ENCODE results near the gene TSC22D2.

Gene TSC22D2

DNA sequence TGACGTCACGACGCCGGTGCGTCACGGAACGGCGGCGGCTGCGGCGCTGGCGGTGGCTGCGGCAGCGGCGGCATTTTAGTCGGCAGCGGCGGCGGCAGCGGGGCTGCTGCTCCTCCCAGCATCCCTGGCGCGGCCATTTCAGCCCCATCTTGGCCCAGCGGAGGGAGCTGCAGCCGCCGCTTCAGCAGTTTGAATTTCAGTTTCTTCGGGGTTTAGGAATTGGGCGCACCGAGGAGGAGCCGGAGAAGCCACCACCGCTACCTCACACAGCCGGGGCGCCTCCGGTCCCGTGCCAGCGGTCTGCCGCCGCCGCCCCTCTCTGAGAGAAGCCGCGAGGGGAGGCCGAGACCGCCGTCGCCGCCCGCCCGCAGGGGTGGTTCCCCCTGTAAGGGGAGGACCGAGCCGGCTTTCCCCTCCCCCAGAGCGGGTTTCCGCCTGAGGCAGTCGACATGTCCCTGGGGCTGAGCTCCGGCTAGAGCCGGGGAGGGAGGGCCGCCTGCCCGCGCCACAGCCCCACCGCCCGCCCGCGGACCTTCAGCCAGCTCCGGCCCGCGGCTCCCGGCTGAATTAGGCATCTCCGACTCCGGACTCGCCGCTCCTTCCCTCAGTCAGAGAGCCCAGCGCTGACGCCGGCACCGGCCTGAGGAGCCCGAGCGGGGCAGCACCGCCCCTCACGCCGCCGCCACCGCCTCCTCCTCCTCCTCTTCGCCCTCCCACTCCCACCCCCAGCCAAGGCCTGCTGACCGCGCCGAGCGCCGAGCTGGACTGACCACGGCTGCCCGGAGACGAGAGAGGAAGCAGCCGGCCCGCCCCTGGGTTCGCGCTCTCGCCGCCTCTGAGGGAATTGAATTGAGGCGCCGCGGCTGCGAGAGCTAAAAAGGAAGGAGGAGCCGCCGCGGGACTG, at the start of gene TSC22D2:
Gene TSC22D2 (plus strand): TSS at position 78 of the 904 bp plus-strand sequence. CDS start 1,053 bp downstream, outside the sequence.
- peak; percentile 95 to 98 for DNase-seq (ENCODE audit: low read depth in 1 of 2, low spot score in 1 of 2)

DNA sequence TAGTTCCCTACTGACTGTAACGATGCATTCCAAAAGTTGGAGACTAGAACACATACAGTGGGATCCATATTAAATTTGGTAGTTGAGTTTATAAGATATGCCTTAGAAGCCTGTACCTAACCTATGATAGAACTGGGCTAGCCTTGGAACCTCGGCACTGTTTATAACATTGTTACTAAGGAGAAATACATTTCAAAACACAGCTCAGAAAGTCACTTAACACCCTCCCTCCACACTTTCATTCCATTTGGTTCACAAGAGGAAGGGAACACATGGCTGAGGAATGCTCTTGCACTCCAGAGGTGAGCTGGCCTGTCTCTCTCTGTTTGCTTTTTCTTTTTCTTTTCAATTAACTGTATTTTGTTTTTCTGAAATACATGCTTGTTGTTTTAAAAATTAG, 48.7 kb upstream of the TSC22D2 start:
- DNase-seq (ENCODE audit: low read depth in 1 of 2, low spot score in 1 of 2): no peak

DNA sequence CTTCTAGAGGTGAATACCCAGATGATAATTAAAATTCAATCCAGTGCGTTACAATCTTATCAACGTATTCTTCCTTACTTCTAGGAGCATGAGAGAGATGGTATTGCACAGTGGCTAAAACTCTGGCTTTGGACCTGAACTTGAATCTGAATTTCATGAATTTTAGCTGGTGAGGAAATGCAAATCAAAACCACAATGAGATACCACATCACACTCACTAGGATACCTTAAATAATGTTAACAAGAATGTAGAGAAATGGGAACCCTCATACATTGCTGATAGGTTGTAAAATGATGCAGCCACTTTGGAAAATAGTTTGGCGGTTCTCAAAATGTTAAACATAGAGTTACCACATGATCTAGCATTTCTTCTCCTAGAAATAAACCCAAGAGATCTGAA, 47.1 kb upstream of the TSC22D2 start:
- DNase-seq (ENCODE audit: low read depth in 1 of 2, low spot score in 1 of 2): no peak

DNA sequence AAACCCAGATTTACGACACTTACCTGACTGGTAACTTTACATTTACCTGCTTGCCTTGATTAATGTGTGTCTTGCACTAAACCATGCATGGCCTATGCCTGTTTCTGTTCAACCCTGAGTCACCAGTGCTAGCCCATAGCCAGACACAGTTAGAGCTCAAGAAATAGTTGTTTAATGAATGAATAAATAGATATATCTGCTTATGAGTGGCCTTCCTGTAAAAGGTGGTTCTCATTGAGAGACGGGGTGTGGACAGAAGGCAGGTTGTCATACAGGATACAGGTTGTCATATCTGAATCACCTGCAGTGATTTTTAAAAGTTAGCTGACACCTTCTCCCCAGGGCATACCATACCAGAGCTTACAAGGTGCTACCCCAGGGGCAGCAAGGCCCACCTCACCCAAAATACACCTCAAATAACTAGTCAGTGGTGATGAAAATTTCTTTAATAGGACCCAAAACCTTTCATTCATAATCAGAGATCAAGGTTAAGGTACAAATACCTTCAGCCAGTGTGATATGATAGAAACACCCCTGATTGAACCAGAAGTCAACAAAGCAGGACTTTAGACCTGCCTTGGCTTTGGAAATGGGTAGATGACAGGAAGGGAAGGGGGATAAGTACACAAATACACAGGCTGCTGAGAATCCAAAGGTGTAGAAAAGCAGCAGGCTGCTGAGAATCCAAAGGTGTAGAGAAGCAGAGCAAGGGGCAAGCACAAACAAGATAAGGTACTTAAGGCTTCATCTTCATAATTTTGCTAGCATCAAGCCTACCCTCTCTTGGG, 45.4 kb upstream of the TSC22D2 start:
- no peak for DNase-seq (ENCODE audit: low read depth in 1 of 2, low spot score in 1 of 2)

DNA sequence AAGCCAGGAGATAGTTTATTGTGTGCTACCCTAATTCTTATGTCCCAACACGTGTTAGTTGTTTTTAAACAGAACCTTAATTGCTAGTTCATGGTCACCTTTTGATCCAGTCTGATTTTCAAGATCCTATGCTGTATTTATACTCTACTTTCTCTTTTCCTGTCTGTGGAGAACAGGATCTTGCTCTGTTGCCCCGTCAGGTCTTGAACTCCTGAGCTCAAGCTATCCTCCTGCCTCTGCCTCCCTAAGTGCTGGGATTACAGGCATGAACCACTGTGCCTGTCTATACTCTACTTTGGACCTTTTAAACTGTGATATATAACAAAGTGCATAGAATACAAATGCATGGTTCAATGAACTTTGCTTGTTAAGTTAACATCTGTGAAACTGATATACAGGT, 44.7 kb upstream of the TSC22D2 start:
- DNase-seq (ENCODE audit: low read depth in 1 of 2, low spot score in 1 of 2): no peak

DNA sequence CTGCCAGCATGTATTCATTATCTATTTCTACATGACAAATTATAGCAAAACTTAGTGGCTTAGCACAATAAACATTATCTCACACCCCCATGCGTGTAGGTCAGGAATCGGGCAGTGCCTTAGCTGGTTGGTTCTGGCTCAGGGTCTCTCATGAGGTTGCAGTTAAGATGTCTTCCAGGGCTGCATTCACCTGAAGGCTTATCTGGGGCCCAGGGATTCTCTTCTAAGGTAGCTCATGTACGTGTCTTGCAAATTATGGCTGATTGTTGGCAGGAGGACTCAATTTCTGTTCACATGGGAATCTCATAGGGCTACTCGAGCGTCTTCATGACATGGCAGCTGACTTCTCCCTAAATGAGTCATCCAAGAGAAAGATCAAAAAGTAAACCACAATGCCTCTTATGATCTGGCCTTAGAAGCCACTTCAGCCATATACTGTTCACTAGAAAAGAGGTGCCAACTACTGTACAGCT, 42.9 kb upstream of the TSC22D2 start:
- no peak for DNase-seq (ENCODE audit: low read depth in 1 of 2, low spot score in 1 of 2)

DNA sequence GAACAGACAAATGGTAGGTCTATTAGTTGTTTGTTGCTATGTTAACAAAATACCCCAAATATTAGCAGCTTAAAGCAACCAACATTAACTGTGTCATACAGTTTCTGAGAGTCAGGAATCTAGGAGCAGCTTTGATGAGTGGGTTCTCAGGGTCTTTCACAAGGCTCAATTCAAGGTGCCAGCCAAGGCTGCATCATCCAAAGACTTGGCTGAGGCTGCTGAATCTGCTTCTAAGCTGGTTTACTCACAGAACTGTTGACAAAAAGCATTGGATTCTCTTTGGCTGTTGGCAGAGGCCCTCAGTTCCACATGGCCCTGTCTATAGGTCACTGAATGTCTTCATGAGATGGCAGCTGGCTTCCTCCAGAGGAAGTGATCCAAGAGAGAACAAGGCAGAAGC, 40.3 kb upstream of the TSC22D2 start:
- no peak for DNase-seq (ENCODE audit: low read depth in 1 of 2, low spot score in 1 of 2)

DNA sequence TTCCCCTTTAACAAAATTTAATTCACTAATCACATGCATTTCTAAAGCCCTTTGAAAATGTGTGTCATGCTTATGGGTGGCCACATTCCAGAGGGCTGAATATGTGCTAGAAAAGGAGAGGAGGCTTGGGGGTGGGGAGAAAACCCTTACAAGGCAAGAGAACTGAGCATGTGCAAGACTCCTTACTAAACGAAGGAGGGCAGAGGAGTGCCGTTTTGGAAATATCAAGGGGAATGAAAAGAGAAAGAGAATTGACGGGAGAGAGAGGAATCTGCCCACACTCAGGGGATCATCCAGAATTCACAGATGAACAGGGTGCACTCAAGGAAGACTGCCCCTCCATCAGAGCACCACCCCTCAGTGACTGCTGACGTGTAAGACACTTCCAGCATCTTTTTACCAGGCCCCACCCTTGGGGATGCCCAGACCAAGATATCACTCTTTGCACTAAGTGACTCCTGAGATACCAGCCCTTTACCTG, 37.9 kb upstream of the TSC22D2 start:
- no peak for DNase-seq (ENCODE audit: low read depth in 1 of 2, low spot score in 1 of 2)

DNA sequence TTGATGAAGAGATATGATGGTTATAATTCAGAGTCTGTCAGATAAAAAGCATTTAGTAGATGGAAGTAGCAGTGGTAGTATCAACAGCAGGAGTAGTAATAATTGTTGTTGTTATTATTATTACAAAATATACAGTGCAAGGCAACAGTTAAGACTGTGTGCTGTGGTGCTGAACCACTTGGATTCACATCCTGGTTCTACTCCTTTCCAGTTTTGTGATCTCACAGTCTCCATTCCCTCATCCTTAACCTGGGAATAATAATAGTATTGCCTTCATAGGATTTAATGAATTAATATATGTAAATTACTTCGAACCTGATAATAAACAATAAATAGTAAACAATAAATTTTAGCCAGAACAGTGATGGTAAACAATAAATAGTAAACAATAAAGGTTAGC, 37.1 kb upstream of the TSC22D2 start:
- DNase-seq (ENCODE audit: low read depth in 1 of 2, low spot score in 1 of 2): no peak

DNA sequence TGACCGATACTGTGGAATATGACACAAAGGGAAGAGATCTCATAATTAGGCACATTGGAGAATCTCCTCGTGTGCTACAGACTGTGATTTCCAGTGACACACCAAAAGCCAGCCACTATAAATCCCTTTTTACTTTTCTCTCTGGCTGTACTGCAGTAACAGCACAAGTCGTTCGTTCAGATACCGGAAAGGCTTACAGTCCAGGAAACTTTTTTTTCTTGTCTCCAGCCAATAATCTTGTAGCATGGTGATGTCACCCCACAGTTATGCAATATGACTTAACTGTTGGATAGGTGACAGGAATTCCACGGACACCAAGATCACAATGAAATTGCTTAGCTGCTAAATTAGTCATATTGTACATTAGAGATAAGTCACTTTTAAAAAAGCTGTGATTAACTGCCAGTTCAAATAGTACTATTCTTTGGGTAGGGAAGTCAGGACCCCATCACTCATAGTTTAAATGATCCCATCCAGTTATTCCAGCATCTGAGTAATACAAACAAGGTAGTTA, 36.3 kb upstream of the TSC22D2 start:
- DNase-seq (ENCODE audit: low read depth in 1 of 2, low spot score in 1 of 2): no peak

DNA sequence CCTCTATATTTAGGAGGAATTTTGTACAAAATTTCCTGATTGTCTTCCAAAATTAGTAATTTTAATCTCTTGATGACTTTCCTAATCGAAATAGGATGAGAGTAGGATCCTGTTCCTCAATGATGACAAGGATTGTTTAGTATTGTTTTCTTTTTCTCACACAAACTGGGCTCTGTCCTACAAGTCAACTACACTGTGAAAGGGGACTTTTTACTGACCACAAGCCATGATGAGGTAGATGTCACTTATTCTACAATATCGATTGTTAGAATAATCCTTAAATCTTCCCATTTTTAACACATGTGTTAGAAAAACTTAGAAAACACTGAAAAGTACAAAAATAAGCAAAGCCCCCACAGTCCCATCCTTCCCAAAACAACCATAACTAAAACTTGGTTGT, 35.8 kb upstream of the TSC22D2 start:
- no peak for DNase-seq (ENCODE audit: low read depth in 1 of 2, low spot score in 1 of 2)

DNA sequence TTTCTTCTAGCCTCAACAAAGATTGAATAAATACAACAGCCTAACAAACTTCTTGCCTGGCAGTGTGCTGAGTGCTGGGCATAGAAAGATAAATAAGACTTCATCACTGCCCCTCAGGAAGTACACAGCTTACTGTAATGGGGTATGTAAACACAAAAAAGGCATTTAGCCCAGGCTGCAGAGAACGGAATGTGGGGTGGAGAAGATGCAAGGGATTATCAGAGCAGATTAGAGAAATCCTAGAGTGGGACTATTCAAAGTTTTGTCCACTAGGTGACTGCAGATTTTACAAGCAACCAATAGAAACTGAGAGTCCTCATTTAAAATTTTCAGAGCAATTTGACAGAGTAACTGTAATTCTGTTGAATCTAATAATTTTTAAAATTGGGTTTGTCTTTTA, 35.4 kb upstream of the TSC22D2 start:
- DNase-seq (ENCODE audit: low read depth in 1 of 2, low spot score in 1 of 2): no peak

DNA sequence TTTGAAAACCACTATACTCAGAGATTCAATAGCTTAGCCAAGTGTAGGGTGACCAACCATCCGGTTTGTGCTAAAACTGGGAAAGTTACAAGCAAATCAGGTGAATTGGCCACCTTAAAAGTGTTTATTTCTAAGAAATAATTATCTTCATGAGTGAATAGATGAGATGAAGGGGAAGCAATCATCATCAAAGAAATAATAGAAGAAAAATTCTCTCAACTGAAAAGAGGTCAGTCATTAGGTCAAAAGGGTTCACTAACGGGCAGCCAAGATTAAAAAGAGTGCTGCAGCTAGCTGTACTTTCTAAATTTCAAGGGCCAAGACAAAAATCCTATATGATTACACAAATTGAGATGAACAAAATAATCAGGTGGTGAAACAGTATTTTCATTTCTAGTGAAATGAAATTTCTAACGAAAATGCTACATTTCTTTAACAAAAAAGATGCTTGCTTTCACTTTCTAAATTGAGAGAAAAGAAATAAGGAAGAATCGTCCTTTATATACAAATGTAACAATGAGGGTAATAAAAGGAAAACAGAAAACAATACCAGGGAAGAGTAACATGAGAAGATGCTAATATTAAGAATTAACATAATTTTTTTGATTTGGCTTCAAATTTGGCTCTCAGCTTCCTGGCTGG, 34.7 kb upstream of the TSC22D2 start:
- DNase-seq (ENCODE audit: low read depth in 1 of 2, low spot score in 1 of 2): no peak

DNA sequence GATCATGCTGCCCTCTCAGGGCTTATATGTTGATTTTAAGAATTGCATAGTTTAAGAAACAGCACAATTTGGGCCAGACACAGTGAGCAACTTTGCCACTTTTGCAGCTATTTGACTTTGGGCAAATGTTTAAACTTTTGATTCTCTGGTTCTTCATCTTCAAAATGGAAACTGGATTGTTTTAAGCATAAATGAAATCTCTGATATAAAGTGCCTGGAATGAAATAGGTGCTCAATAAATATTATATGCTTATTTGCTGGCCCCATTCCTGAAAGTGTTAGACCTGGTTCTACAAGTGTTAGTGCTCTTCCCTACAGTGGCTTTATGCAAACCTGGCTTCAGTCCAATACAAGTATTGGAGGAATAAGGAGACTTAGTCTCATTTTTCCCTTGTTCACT, 33.1 kb upstream of the TSC22D2 start:
- no peak for DNase-seq (ENCODE audit: low read depth in 1 of 2, low spot score in 1 of 2)

DNA sequence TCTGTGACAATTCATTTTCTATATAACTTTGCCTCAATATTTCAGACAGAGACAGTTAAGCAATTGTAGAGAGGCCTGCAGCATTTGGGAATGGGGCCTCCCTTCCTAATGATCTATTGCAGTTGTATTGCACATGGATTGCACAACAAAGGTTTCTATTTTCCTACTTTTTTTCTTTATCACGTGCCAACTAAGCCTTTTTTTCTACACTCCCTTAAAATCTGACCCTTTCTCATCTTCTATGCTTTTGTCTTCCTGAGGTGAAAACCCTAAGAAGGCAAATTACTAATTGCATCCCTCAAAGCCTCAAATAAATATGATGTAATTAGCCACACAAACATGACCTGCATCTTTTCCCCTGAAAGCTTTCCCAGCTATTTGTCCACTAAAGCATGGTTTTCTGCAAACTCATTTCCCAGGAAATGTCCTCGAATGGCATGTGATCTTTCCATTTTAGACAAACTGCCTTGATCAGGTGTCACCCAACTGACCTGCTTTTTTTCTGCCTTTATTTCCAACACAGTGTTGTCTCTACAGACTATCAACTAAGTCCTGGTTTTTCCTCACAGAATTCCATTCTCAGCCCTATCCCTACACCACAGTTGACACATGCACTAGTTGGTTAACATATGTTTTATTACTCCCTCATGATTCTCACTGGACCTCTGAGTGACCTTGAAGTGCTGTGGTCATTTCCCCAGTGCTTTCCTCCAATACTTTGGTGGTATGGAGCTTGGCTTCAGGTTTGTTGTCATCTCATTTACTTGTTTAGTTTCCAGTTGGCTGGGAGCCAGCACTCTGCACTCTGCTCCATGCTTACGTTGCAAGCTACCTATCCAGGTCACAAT, 31.9 kb upstream of the TSC22D2 start:
- no peak for DNase-seq (ENCODE audit: low read depth in 1 of 2, low spot score in 1 of 2)

DNA sequence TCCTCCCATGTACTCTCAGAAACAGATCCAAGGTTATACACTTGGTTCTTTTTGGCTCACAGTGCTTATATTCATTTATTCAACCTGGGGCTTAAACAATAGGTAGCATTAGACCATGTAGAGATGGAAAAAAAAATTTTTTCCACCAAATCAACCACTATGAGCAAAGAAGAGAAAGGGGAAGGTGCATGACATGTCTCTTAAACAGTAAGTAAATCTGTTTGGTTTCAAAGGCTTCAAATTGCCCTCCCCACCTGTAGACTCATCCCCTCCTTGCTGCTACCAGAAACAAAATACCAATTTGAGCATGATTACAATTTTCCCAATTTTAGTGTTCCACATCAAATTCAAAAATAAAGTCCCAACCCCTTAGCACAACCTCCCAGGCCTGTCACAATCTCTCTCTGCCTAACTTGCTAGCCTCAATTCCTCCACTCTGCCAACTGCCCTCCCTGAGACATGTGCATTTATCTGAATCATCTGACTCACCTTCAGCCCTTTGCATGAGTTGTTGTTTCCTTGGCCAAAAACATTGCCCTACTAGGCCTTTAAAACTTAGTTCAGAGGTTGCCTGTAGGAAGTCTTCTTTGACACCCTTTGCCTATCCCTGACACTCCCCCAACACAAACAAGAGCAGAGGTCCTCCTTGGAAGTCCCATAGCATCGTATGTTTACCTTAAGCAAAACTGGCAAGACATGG, 30.3 kb upstream of the TSC22D2 start:
- no peak for DNase-seq (ENCODE audit: low read depth in 1 of 2, low spot score in 1 of 2)

DNA sequence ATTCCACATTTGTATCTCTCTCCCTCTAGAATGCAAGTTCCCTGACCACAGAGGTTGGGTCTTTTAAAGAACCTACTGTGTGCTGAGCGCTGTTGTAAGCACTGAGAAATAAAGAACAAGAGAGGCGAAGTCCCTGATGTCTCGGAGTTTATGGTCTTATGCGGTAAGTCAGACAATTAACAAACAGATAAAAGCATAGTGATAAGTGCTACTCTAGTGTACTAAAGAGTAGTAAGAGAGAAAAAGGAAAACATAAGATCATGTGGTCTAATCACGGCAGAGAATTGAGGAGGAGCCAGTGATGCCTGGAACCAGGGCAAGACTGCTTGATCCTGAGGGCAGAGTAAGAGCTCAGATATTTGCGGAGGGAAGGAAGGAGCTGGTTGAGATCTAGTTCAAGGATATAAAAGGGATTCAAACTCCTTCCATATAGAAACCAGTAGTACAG, 29.8 kb upstream of the TSC22D2 start:
- DNase-seq (ENCODE audit: low read depth in 1 of 2, low spot score in 1 of 2): no peak

DNA sequence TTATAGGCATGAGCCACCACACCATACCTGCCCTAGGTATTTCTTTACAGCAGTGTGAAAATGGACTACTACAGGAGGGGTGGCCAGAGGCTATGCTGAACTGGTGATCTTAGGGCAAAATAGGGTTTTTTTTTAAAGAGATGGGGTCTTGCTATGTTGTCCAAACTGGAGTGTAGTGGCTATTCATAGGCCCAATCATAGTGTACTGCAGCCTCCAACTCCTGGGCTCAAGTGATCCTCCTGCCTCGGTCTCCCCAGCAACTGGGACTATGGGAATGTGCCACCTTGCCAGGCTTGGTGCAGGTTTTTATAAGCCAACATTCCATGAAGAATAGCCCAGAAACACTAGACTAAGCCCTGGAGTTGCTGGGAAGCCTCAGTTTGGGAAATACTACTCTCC, 28.6 kb upstream of the TSC22D2 start:
- DNase-seq (ENCODE audit: low read depth in 1 of 2, low spot score in 1 of 2): no peak

DNA sequence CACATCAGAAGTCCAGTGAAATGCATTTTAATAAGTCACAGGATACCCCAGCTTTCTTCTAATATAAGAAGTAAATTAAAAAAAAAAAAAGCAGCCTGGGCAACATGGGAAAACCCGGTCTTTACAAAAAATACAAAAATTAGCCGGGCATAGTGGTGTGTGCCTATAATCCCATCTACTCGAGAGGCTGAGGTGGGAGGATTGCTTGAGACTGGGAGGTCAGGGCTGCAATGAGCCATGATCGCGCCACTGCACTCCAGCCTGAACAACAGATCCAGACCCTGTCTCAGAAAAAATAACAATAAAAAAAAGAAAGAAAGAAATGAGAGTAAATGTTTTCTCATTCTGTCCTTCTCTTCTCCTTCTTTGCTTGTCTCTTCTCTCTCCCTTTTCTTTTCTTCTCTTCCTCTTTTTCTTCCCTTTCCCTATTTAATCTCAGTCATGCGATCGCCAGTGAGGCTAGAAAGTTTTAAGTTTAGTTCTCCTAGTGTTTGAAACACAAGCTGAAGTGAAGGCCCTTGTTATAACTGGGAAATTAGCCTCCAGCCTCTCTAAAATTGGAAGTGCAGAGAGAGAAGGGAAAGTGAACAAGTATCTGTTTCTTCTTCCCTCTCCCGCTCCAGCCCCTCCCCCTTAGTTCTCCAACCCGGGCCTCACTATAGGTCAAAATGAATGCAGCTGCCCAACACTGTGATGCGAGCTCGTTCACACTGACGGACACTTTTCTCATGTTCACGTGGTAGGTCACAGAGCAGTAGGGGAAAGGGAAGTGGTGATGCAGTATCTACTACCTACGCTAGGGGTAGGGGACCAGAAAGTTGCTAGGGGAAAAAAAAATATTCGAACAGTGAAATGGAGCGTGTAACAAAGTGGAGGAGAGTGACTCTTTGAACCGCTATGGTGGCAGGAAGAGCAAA, 23.5 kb upstream of the TSC22D2 start:
- DNase-seq (ENCODE audit: low read depth in 1 of 2, low spot score in 1 of 2): peak in 1 of 2 donors; percentile 27
